ENCODE data around the gene AP3B1. TPM values are rescaled to one million over a fixed set of nuclear protein-coding genes. Genes with fewer than 3 reads are reported as not detected.

The AP3B1 gene
- total RNA-seq, 1 donor from 2014 or later = 105 TPM

DNA sequence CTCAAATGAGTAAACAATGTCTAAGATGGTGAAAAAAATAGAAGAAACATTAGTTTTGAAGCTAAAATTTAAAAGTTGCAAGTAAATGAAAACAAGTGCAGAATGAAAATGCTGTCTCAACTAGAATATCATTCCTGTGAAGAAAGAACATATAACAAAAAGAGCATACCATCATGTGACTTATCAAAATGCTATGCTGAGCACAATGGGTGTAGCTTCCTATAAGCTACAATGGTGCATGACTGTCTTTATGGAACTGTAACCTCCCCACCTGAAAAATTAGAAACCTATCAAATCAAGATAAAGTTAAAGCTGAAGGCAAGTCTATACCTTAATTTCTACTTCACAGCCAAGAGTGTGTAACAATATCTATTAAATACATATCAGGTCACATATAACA is 192.0 kb downstream of the AP3B1 start:
- no peak overlapping the region for H3K27ac Mint-ChIP-seq
- Histone ChIP-seq H3F3A (ENCODE audit: low read depth) (no peaks in the 10 kb centered on the region), H3K9me3 (ENCODE audit: low read depth) (no peaks in the 10 kb centered on the region), H3K27me3 (no peaks in the 10 kb centered on the region), H3K4me2 (no peak overlapping the region), H3K79me2 (ENCODE audit: low read depth) (no peaks in the 10 kb centered on the region), H3K36me3 (peaks cover 11% of the 10 kb centered on the region), H3K9ac (no peak overlapping the region), H4K20me1 (ENCODE audit: low read depth) (no peaks in the 10 kb centered on the region), H3K4me3 (no peak overlapping the region), H3K27ac (no peak overlapping the region), H3K4me1 (no peaks in the 10 kb centered on the region), H2AFZ (replicated peaks) (no peak overlapping the region)
- no peak for DNase-seq (ENCODE audit: low spot score)
- no peak overlapping the region for H3K4me3 Mint-ChIP-seq
- peaks cover 8% of the 10 kb centered on the region for H3K9me3 Mint-ChIP-seq
- H3K27me3 Mint-ChIP-seq (ENCODE audit: insufficient read depth, low read depth) = no peaks in the 10 kb centered on the region
- TF ChIP-seq EZH2phosphoT487 (IDR thresholded peaks at IDR 0.05) (no peak), CTCF (IDR thresholded peaks at IDR 0.05) (no peak), EZH2 (IDR thresholded peaks at IDR 0.05) (no peak)
- peaks cover 28% of the 10 kb centered on the region for H3K36me3 Mint-ChIP-seq
- peaks cover 17% of the 10 kb centered on the region for H3K4me1 Mint-ChIP-seq

DNA sequence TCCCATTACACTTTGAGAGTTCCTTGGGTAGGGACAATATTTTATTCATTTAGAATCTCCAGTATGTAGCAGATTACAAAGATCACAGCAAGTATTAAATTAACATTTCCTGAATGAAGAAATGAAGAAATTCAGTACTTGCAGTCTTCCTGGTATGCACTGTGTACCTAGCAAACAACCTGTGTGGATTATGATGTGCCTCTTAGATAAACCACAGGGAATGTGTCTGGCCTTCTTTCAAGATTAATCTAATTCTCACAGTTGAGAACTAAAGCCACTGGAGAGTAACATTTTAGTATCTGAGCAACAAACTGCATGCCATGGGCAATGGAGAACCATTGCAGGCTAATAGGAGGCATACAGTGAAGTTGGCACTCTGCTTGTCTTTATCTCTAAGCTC is 199.4 kb downstream of the AP3B1 start:
- H3F3A ChIP-seq (ENCODE audit: low read depth) = no peaks in the 10 kb centered on the region
- no peak overlapping the region for H3K4me3 ChIP-seq
- H3K4me1 ChIP-seq = no peaks in the 10 kb centered on the region
- peaks cover 3% of the 10 kb centered on the region for H3K9me3 ChIP-seq (ENCODE audit: low read depth)
- no peaks in the 10 kb centered on the region for H3K27me3 ChIP-seq
- no peaks in the 10 kb centered on the region for H3K79me2 ChIP-seq (ENCODE audit: low read depth)
- Mint-ChIP-seq H3K27ac (no peak overlapping the region), H3K4me1 (no peaks in the 10 kb centered on the region), H3K36me3 (peaks cover 32% of the 10 kb centered on the region), H3K4me3 (no peak overlapping the region), H3K27me3 (ENCODE audit: insufficient read depth, low read depth) (no peaks in the 10 kb centered on the region), H3K9me3 (peaks cover 12% of the 10 kb centered on the region)
- peaks cover 8% of the 10 kb centered on the region for H3K36me3 ChIP-seq
- DNase-seq (ENCODE audit: low spot score) = no peak
- H2AFZ ChIP-seq (replicated peaks) = no peak overlapping the region
- H3K9ac ChIP-seq = no peak overlapping the region
- TF ChIP-seq EZH2 (IDR thresholded peaks at IDR 0.05) = no peak
- TF ChIP-seq EZH2phosphoT487 (IDR thresholded peaks at IDR 0.05) = no peak
- TF ChIP-seq CTCF (IDR thresholded peaks at IDR 0.05) = no peak
- no peak overlapping the region for H3K27ac ChIP-seq
- H3K4me2 ChIP-seq = no peak overlapping the region
- no peaks in the 10 kb centered on the region for H4K20me1 ChIP-seq (ENCODE audit: low read depth)

GRCh38 chr5:78090002-78090401 is 204.5 kb downstream of the AP3B1 start:
- no peak for DNase-seq (ENCODE audit: low spot score)
- Histone ChIP-seq H2AFZ (replicated peaks) (no peak overlapping the region), H3K79me2 (ENCODE audit: low read depth) (no peaks in the 10 kb centered on the region), H3F3A (ENCODE audit: low read depth) (no peaks in the 10 kb centered on the region), H3K36me3 (no peaks in the 10 kb centered on the region), H3K27me3 (no peaks in the 10 kb centered on the region), H4K20me1 (ENCODE audit: low read depth) (no peaks in the 10 kb centered on the region), H3K4me3 (no peak overlapping the region), H3K9me3 (ENCODE audit: low read depth) (no peaks in the 10 kb centered on the region), H3K4me1 (no peaks in the 10 kb centered on the region), H3K9ac (no peak overlapping the region), H3K27ac (no peak overlapping the region), H3K4me2 (no peak overlapping the region)
- Mint-ChIP-seq H3K36me3 (peaks cover 11% of the 10 kb centered on the region), H3K4me1 (no peaks in the 10 kb centered on the region), H3K27ac (no peak overlapping the region), H3K9me3 (no peaks in the 10 kb centered on the region), H3K4me3 (no peak overlapping the region), H3K27me3 (ENCODE audit: insufficient read depth, low read depth) (peaks cover 2% of the 10 kb centered on the region)
- TF ChIP-seq EZH2phosphoT487 (IDR thresholded peaks at IDR 0.05) (no peak), CTCF (IDR thresholded peaks at IDR 0.05) (no peak), EZH2 (IDR thresholded peaks at IDR 0.05) (no peak)
